Endodermal cell (in vitro differentiated cells): ENCODE data around the gene HS3ST3A1. TPM values are rescaled to one million over a fixed set of nuclear protein-coding genes. Genes with fewer than 3 reads are reported as not detected.
A peak's percentile ranks its signal among the peaks of the same experiment; 100 is the strongest.

ENCODE experiments used
- DNase-seq: peaks from one replicate; pipeline ENCODE4 v3.0.0-alpha.2; 2017
- H3K27ac ChIP-seq: 2 replicates; pipeline ENCODE4 v1.5.1; 2013; ENCODE audit warnings: mild to moderate bottlenecking, low read depth, low read length, moderate library complexity
- H3K27me3 ChIP-seq: 2 replicates; pipeline ENCODE4 v1.6.1; 2013; ENCODE audit warnings: mild to moderate bottlenecking, low read length, moderate library complexity; ENCODE audit not compliant: insufficient read depth, control insufficient read depth, poor library complexity, severe bottlenecking
- H3K36me3 ChIP-seq: 2 replicates; pipeline ENCODE4 v1.7.0; 2013; ENCODE audit warnings: mild to moderate bottlenecking, low read length, moderate library complexity; ENCODE audit not compliant: control insufficient read depth, insufficient read depth
- H3K4me1 ChIP-seq: one replicate; pipeline ENCODE4 v1.7.0; 2013; ENCODE audit warnings: low read length; ENCODE audit not compliant: control insufficient read depth, insufficient read depth
- H3K4me3 ChIP-seq: 2 replicates; pipeline ENCODE4 v1.5.1; 2013; ENCODE audit warnings: mild to moderate bottlenecking, low read length, moderate library complexity
- H3K9ac ChIP-seq: 2 replicates; pipeline ENCODE4 v1.6.1; 2013; ENCODE audit warnings: mild to moderate bottlenecking, low read length, moderate library complexity; ENCODE audit not compliant: poor library complexity, severe bottlenecking; ENCODE audit errors: extremely low read depth
- H3K9me3 ChIP-seq: 2 replicates; pipeline ENCODE4 v1.6.1; 2013; ENCODE audit warnings: mild to moderate bottlenecking, low read length, moderate library complexity; ENCODE audit not compliant: control insufficient read depth
- H3K27ac Mint-ChIP-seq: 2 replicates; pipeline ENCODE4 v1.8.0; 2020; ENCODE audit warnings: mixed read lengths
- H3K27me3 Mint-ChIP-seq: 2 replicates; pipeline ENCODE4 v1.8.0; 2021; ENCODE audit warnings: mild to moderate bottlenecking, mixed read lengths; ENCODE audit not compliant: insufficient read depth
- H3K36me3 Mint-ChIP-seq: 2 replicates; pipeline ENCODE4 v1.8.0; 2020; ENCODE audit warnings: low read depth, mixed read lengths
- H3K4me1 Mint-ChIP-seq: 2 replicates; pipeline ENCODE4 v1.8.0; 2020; ENCODE audit warnings: mixed read lengths
- H3K4me3 Mint-ChIP-seq: 2 replicates; pipeline ENCODE4 v1.8.0; 2020; ENCODE audit warnings: mild to moderate bottlenecking, moderate library complexity, mixed read lengths
- H3K9me3 Mint-ChIP-seq: 2 replicates; pipeline ENCODE4 v1.8.0; 2020; ENCODE audit warnings: mild to moderate bottlenecking, mixed read lengths
- CTCF ChIP-seq: fragments of 200-600 bp; sonication (generic); conservative IDR thresholded peaks from 2 replicates; pipeline ENCODE4 v1.5.0; 2021; ENCODE audit warnings: antibody characterized with exemption, mild to moderate bottlenecking
- WGBS, 2 experiments: methylation state at CpG; one replicate each; pipeline versions ENCODE4 v1.1.5 to v1.1.7; 2013; ENCODE audit warnings: missing lambda C conversion rate in 2 of 2, mixed read lengths in 1 of 2; ENCODE audit not compliant: insufficient coverage in 1 of 2, insufficient read length in 1 of 2; 5-methylcytosine and 5-hydroxymethylcytosine counted together
- total RNA-seq, 2 donors: library from RNA; stranded (reverse); fragmentation: NEBNext Ultra II Directional in 1 of 2; extraction: Animal tissue kit (Norgen Biotek cat#: 25700) in 1 of 2; gene quantifications; 2 replicates in 1 of 2; 3 replicates in 1 of 2; pipeline ENCODE4 v1.2.1, GENCODE V29; 2021

The HS3ST3A1 gene
- total RNA-seq, 2 donors from 2014 or later = 1.9 to 2.4 TPM

GRCh38 chr17:13616031-13616430, 14.3 kb upstream of the HS3ST3A1 start:
- WGBS, 2 experiments = 100% methylated on average over 2 of the region's 5 CpGs; no CpG with 5 or more reads in 1 of the 2 experiments
- H3K9me3 Mint-ChIP-seq = peaks cover 8% of the 10 kb centered on the region

GRCh38 chr17:13609941-13610340, 8.2 kb upstream of the HS3ST3A1 start:
- Histone ChIP-seq H3K27ac (no peak overlapping the region), H3K9ac (no peak overlapping the region), H3K4me1 (no peaks in the 10 kb centered on the region), H3K36me3 (no peaks in the 10 kb centered on the region), H3K4me3 (no peak overlapping the region), H3K9me3 (peaks cover 13% of the 10 kb centered on the region), H3K27me3 (no peaks in the 10 kb centered on the region)
- H3K9me3 Mint-ChIP-seq = peaks cover 9% of the 10 kb centered on the region
- H3K27ac Mint-ChIP-seq = no peak overlapping the region
- DNase-seq = no peak
- peaks cover 7% of the 10 kb centered on the region for H3K4me1 Mint-ChIP-seq
- H3K27me3 Mint-ChIP-seq = peaks cover 18% of the 10 kb centered on the region
- no peak for TF ChIP-seq CTCF
- no peaks in the 10 kb centered on the region for H3K36me3 Mint-ChIP-seq
- no peak overlapping the region for H3K4me3 Mint-ChIP-seq
- WGBS, 2 experiments = 86 to 89% methylated on average over 3 to 4 of the region's 4 CpGs

More at GRCh38 chr17:13616031-13616430, 14.3 kb upstream of the HS3ST3A1 start:
- no peaks in the 10 kb centered on the region for H3K27me3 Mint-ChIP-seq
- H3K36me3 Mint-ChIP-seq = no peaks in the 10 kb centered on the region
- no peaks in the 10 kb centered on the region for H3K4me1 ChIP-seq
- TF ChIP-seq CTCF = no peak
- no peak overlapping the region for H3K27ac Mint-ChIP-seq
- no peaks in the 10 kb centered on the region for H3K36me3 ChIP-seq
- no peaks in the 10 kb centered on the region for H3K27me3 ChIP-seq
- DNase-seq = no peak
- H3K9ac ChIP-seq = no peak overlapping the region
- no peak overlapping the region for H3K4me3 Mint-ChIP-seq
- H3K9me3 ChIP-seq = peaks cover 25% of the 10 kb centered on the region
- no peak overlapping the region for H3K4me3 ChIP-seq
- no peaks in the 10 kb centered on the region for H3K4me1 Mint-ChIP-seq
- H3K27ac ChIP-seq = no peak overlapping the region

- no peak for TF ChIP-seq CTCF
- Histone ChIP-seq H3K4me1 (no peaks in the 10 kb centered on the region), H3K36me3 (no peaks in the 10 kb centered on the region), H3K27me3 (peaks cover 29% of the 10 kb centered on the region), H3K27ac (no peak overlapping the region), H3K9me3 (no peaks in the 10 kb centered on the region), H3K4me3 (peak overlapping the region; percentile 86), H3K9ac (peak overlapping the region; percentile 17)
- Mint-ChIP-seq H3K27ac (no peak overlapping the region), H3K9me3 (peaks cover 4% of the 10 kb centered on the region), H3K27me3 (peaks cover 65% of the 10 kb centered on the region), H3K36me3 (no peaks in the 10 kb centered on the region), H3K4me1 (peaks cover 19% of the 10 kb centered on the region), H3K4me3 (peak overlapping the region; percentile 76)
- DNase-seq = no peak
- WGBS, 2 experiments = 0 to 1% methylated on average over 27 to 46 of the region's 46 CpGs
Observed at GRCh38 chr17:13601322-13601775, 380 bp downstream of the HS3ST3A1 start.
